PC-3 (cell line): ENCODE data around the gene VAMP3.

ENCODE experiments used
- CTCF ChIP-seq: fragments of 300-600 bp; sonication (generic); conservative IDR thresholded peaks from 2 replicates; pipeline ENCODE4 v1.5.1; 2017; ENCODE audit warnings: antibody characterized with exemption, low read depth, mild to moderate bottlenecking, low read length
- EZH2 ChIP-seq: fragments of 300-600 bp; sonication (generic); IDR thresholded peaks from one replicate; pipeline ENCODE4 v1.6.1; 2017; ENCODE audit warnings: antibody characterized with exemption, mild to moderate bottlenecking, low read length; ENCODE audit not compliant: unreplicated experiment
- EZH2phosphoT487 ChIP-seq: fragments of 300-600 bp; sonication (generic); IDR thresholded peaks from 2 replicates; pipeline ENCODE4 v1.6.1; 2018; ENCODE audit warnings: mild to moderate bottlenecking, antibody characterized with exemption, low read length, borderline replicate concordance

GRCh38 chr1:7805460-7805859 is 34.4 kb downstream of the VAMP3 start:
- TF ChIP-seq CTCF (no peak), EZH2 (no peak), EZH2phosphoT487 (no peak)
